HL-60 (cell line): ENCODE data around the gene ARL8A.
"Not testable (repeated sequence)": the region's sequence is repeated elsewhere in the genome, so short reads cannot be mapped to it uniquely, and the experiment has no call there.

ENCODE experiments used
- DNase-seq, 2 experiments: peaks; one replicate each; pipeline ENCODE4 v3.0.0-alpha.2; 2010 to 2020; ENCODE audit warnings: low read depth in 1 of 2, low spot score in 1 of 2
- H3K27ac ChIP-seq: fragments of 250-450 bp; sonication (Bioruptor Pico); replicated peaks from 2 replicates; pipeline ENCODE4 v1.5.1; 2020; ENCODE audit warnings: mild to moderate bottlenecking, moderate library complexity
- H3K27me3 ChIP-seq: fragments of 250-450 bp; sonication (Bioruptor Pico); 2 replicates; pipeline ENCODE4 v1.5.1; 2021; ENCODE audit warnings: mild to moderate bottlenecking, moderate library complexity; ENCODE audit not compliant: insufficient read depth, poor library complexity, severe bottlenecking
- H3K4me3 ChIP-seq: replicated peaks from 2 replicates; pipeline ENCODE4 v1.5.1; 2011; ENCODE audit warnings: mild to moderate bottlenecking, control low read depth, low read length; ENCODE audit not compliant: insufficient read depth
- GABPA ChIP-seq: IDR thresholded peaks from 2 replicates; pipeline ENCODE4 v1.6.1; 2012; ENCODE audit warnings: low read depth
- POLR2AphosphoS5 ChIP-seq: IDR thresholded peaks from 2 replicates; pipeline ENCODE4 v1.6.1; 2012; ENCODE audit warnings: low read depth
- SPI1 ChIP-seq: IDR thresholded peaks from 2 replicates; pipeline ENCODE4 v1.6.1; 2012; ENCODE audit warnings: low read depth, mild to moderate bottlenecking, borderline replicate concordance
- TF ChIP-seq, protein P1 (sequence below): IDR thresholded peaks from 2 replicates; pipeline ENCODE4 v1.6.1; 2012; ENCODE audit warnings: low read depth; ENCODE audit not compliant: insufficient replicate concordance
- TF ChIP-seq, protein P2 (sequence below): IDR thresholded peaks from one replicate; pipeline ENCODE4 v1.5.1; 2011; ENCODE audit warnings: low read length, control low read depth, inconsistent platforms; ENCODE audit not compliant: insufficient read depth

Gene ARL8A

GRCh38 chr1:202143011-202143767 is 1.3 kb downstream of the ARL8A start:
- Histone ChIP-seq H3K4me3 (peak overlapping the region; percentile 87), H3K27me3 (no peaks in the 10 kb centered on the region), H3K27ac (peak overlapping the region; percentile 95)
- peak in 1 of 2 experiments; percentile 81 for DNase-seq
- TF ChIP-seq POLR2AphosphoS5 (no peak), SPI1 (peak; percentile 39; the same call in 1 of the 2 replicates)
- TF ChIP-seq, protein P1, sequence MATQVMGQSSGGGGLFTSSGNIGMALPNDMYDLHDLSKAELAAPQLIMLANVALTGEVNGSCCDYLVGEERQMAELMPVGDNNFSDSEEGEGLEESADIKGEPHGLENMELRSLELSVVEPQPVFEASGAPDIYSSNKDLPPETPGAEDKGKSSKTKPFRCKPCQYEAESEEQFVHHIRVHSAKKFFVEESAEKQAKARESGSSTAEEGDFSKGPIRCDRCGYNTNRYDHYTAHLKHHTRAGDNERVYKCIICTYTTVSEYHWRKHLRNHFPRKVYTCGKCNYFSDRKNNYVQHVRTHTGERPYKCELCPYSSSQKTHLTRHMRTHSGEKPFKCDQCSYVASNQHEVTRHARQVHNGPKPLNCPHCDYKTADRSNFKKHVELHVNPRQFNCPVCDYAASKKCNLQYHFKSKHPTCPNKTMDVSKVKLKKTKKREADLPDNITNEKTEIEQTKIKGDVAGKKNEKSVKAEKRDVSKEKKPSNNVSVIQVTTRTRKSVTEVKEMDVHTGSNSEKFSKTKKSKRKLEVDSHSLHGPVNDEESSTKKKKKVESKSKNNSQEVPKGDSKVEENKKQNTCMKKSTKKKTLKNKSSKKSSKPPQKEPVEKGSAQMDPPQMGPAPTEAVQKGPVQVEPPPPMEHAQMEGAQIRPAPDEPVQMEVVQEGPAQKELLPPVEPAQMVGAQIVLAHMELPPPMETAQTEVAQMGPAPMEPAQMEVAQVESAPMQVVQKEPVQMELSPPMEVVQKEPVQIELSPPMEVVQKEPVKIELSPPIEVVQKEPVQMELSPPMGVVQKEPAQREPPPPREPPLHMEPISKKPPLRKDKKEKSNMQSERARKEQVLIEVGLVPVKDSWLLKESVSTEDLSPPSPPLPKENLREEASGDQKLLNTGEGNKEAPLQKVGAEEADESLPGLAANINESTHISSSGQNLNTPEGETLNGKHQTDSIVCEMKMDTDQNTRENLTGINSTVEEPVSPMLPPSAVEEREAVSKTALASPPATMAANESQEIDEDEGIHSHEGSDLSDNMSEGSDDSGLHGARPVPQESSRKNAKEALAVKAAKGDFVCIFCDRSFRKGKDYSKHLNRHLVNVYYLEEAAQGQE, result no peak
- TF ChIP-seq, protein P2, sequence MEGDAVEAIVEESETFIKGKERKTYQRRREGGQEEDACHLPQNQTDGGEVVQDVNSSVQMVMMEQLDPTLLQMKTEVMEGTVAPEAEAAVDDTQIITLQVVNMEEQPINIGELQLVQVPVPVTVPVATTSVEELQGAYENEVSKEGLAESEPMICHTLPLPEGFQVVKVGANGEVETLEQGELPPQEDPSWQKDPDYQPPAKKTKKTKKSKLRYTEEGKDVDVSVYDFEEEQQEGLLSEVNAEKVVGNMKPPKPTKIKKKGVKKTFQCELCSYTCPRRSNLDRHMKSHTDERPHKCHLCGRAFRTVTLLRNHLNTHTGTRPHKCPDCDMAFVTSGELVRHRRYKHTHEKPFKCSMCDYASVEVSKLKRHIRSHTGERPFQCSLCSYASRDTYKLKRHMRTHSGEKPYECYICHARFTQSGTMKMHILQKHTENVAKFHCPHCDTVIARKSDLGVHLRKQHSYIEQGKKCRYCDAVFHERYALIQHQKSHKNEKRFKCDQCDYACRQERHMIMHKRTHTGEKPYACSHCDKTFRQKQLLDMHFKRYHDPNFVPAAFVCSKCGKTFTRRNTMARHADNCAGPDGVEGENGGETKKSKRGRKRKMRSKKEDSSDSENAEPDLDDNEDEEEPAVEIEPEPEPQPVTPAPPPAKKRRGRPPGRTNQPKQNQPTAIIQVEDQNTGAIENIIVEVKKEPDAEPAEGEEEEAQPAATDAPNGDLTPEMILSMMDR, result no peak

GRCh38 chr1:202141468-202141867 is 3.1 kb downstream of the ARL8A start:
- DNase-seq, H3K27ac ChIP-seq, H3K4me3 ChIP-seq, H3K27me3 ChIP-seq: not testable (repeated sequence)

DNA sequence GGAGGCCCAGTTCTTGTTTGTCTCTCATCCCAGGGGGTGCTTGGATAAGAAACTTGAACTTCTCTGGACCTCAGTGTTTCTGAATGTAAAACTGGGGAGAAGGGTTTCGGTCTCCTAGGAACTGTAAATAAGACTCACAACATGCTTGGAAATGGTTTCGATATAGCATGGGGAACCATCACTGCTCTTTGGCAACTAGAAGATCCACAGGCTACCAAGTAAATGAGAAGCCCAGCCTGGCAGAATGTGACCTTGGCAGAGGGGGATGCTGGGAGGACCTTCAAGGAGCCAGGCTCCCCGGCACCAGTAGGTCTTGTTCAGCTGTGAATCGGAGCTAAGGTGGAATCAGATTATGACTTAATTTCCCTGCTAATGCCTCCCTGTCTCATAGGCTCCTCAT is 3.7 kb downstream of the ARL8A start:
- TF ChIP-seq POLR2AphosphoS5, result no peak
- TF ChIP-seq SPI1, result no peak
- TF ChIP-seq GABPA, result no peak
- TF ChIP-seq, protein P2, result no peak
- TF ChIP-seq, protein P1, result no peak
- no peak for DNase-seq
- no peaks in the 10 kb centered on the region for H3K27me3 ChIP-seq

DNA sequence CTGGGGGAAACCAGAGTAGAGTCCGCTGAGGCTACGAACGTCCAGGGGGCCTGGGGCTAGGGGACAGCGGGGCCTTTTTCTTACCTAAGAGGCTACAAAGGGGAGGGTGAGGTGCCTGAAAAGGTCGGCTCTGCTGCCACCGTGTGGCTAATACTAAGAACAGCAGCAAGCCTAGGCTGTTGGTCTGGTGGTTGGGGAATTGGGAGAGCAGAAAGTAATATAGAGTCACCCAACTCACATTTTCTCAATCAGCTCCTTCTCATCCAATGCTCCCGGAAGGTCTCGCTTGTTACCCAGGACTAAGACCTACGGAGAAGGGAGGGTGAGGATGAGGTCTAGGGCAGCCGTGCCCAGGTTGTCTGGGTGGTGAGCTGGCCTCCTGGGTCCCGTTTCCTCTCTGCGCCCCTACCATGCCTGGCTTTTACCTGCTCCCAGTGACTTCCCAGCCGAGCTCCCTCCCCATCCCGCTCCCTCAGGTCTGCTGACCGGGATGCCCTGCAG is 9.3 kb downstream of the ARL8A start:
- Histone ChIP-seq H3K4me3 (no peak overlapping the region), H3K27me3 (no peaks in the 10 kb centered on the region), H3K27ac (no peak overlapping the region)
- TF ChIP-seq, protein P2, result peak; percentile 91
- no peak for TF ChIP-seq GABPA
- peak; percentile 36 to 64 for DNase-seq

More for the DNA sequence above, 3.7 kb downstream of the ARL8A start:
- no peak overlapping the region for H3K4me3 ChIP-seq
- H3K27ac ChIP-seq, result no peak overlapping the region
